Tibial nerve (tissue), 4 donors: ENCODE measurements around the gene PCBD1.

ENCODE experiments used
- EP300 ChIP-seq, 2 donors: sonication (generic); formaldehyde crosslinking; IDR thresholded peaks; one replicate each; pipeline ENCODE4 v1.6.1; 2017; ENCODE audit warnings: antibody characterized with exemption in 2 of 2, mild to moderate bottlenecking in 1 of 2
- POLR2A ChIP-seq, 2 donors: fragments of 450-650 bp; IDR thresholded peaks; one replicate each; pipeline ENCODE4 v1.6.1; 2017; ENCODE audit warnings: antibody characterized with exemption in 2 of 2, mild to moderate bottlenecking in 2 of 2, moderate library complexity in 2 of 2
- TF ChIP-seq, protein P1 (sequence below), 5 experiments: fragments of 200-600 bp in 3 of 5; fragments of 450-650 bp in 2 of 5; sonication (generic) in 3 of 5; IDR thresholded peaks; one replicate each; pipeline ENCODE4 v1.5.1; 2016 to 2019; ENCODE audit warnings: antibody characterized with exemption in 5 of 5, mild to moderate bottlenecking in 3 of 5, moderate library complexity in 2 of 5

GRCh38 chr10:70856454-70856853, 31.9 kb downstream of the PCBD1 start:
- TF ChIP-seq, protein P1, sequence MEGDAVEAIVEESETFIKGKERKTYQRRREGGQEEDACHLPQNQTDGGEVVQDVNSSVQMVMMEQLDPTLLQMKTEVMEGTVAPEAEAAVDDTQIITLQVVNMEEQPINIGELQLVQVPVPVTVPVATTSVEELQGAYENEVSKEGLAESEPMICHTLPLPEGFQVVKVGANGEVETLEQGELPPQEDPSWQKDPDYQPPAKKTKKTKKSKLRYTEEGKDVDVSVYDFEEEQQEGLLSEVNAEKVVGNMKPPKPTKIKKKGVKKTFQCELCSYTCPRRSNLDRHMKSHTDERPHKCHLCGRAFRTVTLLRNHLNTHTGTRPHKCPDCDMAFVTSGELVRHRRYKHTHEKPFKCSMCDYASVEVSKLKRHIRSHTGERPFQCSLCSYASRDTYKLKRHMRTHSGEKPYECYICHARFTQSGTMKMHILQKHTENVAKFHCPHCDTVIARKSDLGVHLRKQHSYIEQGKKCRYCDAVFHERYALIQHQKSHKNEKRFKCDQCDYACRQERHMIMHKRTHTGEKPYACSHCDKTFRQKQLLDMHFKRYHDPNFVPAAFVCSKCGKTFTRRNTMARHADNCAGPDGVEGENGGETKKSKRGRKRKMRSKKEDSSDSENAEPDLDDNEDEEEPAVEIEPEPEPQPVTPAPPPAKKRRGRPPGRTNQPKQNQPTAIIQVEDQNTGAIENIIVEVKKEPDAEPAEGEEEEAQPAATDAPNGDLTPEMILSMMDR (IDR thresholded peaks at IDR 0.05): no peak
- TF ChIP-seq POLR2A (IDR thresholded peaks at IDR 0.05) (no peak), EP300 (IDR thresholded peaks at IDR 0.05) (no peak)
